NCI-H446 (cell line): ENCODE data around the gene MICAL3.

Experiments used
- DNase-seq, 2 experiments: peaks; one replicate each; lab custom pipeline; 2025; lab: John Stamatoyannopoulos, UW

Gene MICAL3

DNA sequence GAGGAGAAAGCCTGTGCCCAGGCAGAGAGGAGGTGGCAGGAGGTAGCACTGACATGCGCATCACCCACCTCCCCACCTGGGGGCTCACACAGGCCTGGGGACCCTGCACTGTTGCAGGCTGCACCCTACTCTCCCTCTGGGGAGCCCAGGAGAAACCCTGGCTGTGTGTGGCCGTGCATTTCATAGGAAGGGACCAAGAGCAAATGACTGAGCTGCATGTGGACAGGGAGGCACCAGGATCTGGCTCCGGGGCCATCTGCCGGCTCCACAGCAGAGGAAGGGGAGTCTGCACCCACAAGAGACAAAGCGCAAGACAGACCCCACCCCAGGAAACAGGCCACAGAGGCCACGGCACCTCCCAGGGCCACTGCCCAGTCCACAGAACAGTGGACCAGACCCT is 272.8 kb downstream of the MICAL3 start:
- DNase-seq = no peak

GRCh38 chr22:17749605-17750395 is 274.6 kb downstream of the MICAL3 start:
- DNase-seq = no peak

- no peak for DNase-seq
These were observed 275.6 kb downstream of the MICAL3 start for GRCh38 chr22:17748555-17749353.

GRCh38 chr22:17746916-17747315 is 277.4 kb downstream of the MICAL3 start:
- no peak for DNase-seq

GRCh38 chr22:17744430-17744829 is 279.9 kb downstream of the MICAL3 start:
- DNase-seq = no peak

- no peak for DNase-seq
These were observed 280.5 kb downstream of the MICAL3 start for GRCh38 chr22:17743661-17744411.

GRCh38 chr22:17742527-17742902 is 281.8 kb downstream of the MICAL3 start:
- DNase-seq = peak; percentile 56 to 79

- no peak for DNase-seq
These were observed 282.4 kb downstream of the MICAL3 start for GRCh38 chr22:17741866-17742526.

DNA sequence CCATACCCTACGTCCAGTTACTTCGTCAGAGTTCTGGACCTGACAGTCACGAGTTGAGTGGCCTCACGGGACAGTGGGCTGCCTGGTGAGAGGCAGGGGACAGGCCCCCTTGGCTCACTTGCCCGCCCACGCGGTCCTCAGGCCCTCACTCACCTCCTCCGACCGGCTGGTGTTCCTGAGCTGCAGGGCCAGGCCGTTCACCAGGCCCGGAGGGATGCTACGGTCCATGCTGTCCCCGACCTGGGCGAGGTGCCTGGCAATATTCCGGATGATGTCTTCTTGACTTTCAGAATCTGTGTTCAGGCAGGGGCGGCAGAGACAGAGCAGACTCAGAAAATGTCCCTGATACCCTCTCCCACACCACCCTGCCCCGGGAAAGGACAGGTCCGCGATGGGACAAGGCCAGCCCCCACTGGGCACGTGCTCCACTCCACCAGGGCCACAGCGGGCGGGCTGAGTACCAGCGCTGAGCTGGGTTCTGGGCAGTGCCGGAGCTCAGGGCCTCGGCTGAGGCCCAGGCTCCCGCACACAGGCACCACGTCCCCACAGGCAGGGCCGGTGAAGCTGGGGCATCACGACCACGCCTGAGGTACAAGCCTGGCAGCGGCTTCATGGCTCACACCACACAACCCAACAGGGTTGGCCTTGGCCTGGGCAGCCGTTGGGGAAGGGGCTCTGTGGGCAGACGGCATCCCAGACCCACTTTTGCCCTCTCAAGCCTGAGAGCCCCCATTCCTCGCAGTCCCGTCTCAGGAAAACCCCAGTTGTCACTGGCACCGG is 285.0 kb downstream of the MICAL3 start:
- no peak for DNase-seq

GRCh38 chr22:17738386-17739128 is 285.8 kb downstream of the MICAL3 start:
- DNase-seq = no peak
